H1 (cell line): ENCODE data around the gene LRRC56. TPM values are rescaled to one million over a fixed set of nuclear protein-coding genes. Genes with fewer than 3 reads are reported as not detected.

Experiments used
- CTCF ChIA-PET: fragments of 300-600 bp; sonication (Branson Sonifier 250); formaldehyde crosslinking; loops from one replicate; lab custom pipeline; 2021; ENCODE audit not compliant: partially characterized antibody; lab: Charles Lee
- POLR2A ChIA-PET: fragments of 300-600 bp; sonication (Branson Sonifier 250); formaldehyde crosslinking; loops from one replicate; lab custom pipeline; 2021; ENCODE audit warnings: inconsistent platforms; ENCODE audit not compliant: partially characterized antibody; lab: Charles Lee
- DNase-seq, 2 experiments: peaks; one replicate each; pipeline versions ENCODE4 v3.0.0 to v3.0.0-alpha.2; 2010 to 2022; ENCODE audit warnings: low spot score in 2 of 2, low read depth in 1 of 2, mixed read lengths in 1 of 2
- FAIRE-seq: peaks from 2 replicates; lab custom pipeline; 2011; peaks lifted over from hg19 to GRCh38; lab: Jason Lieb, UNC
- H2AFZ ChIP-seq: 2 replicates; pipeline ENCODE4 v1.8.1; 2012; ENCODE audit warnings: low read length, inconsistent platforms
- H2AK5ac ChIP-seq: 2 replicates; pipeline ENCODE4 v1.6.1; 2013; ENCODE audit warnings: low read depth, low read length
- H2BK120ac ChIP-seq: replicated peaks from 2 replicates; pipeline ENCODE3; 2013; ENCODE audit warnings: low read depth, low read length, inconsistent platforms
- H2BK12ac ChIP-seq: 2 replicates; pipeline ENCODE4 v1.6.1; 2013; ENCODE audit warnings: low read depth, low read length
- H2BK15ac ChIP-seq: 2 replicates; pipeline ENCODE4 v1.6.1; 2013; ENCODE audit warnings: low read length
- H2BK20ac ChIP-seq: 2 replicates; pipeline ENCODE4 v1.6.1; 2013; ENCODE audit warnings: low read length
- H2BK5ac ChIP-seq: 2 replicates; pipeline ENCODE4 v1.6.1; 2013; ENCODE audit warnings: low read depth, low read length
- H3K14ac ChIP-seq: 2 replicates; pipeline ENCODE4 v1.6.1; 2013; ENCODE audit warnings: inconsistent platforms; ENCODE audit not compliant: insufficient read length
- H3K18ac ChIP-seq: 2 replicates; pipeline ENCODE4 v1.6.1; 2013; ENCODE audit warnings: low read length; ENCODE audit errors: extremely low read depth
- H3K23ac ChIP-seq: 2 replicates; pipeline ENCODE4 v1.6.1; 2013; ENCODE audit warnings: inconsistent platforms; ENCODE audit not compliant: insufficient read length
- H3K23me2 ChIP-seq: 2 replicates; pipeline ENCODE4 v1.6.1; 2013; ENCODE audit warnings: low read depth, low read length
- H3K27ac ChIP-seq: 2 replicates; pipeline ENCODE4 v1.6.1; 2011; ENCODE audit warnings: low read depth, low read length, inconsistent platforms
- H3K27me3 ChIP-seq, 4 experiments: replicated peaks in 1 of 4; 1 replicate in 1 of 4; 2 replicates in 3 of 4; pipeline versions ENCODE4 v1.6.1 to v1.8.1; 2011 to 2013; ENCODE audit warnings: low read length in 3 of 4, mild to moderate bottlenecking in 3 of 4, inconsistent platforms in 2 of 4, mixed read lengths in 2 of 4, moderate library complexity in 1 of 4; ENCODE audit not compliant: control insufficient read depth in 3 of 4, insufficient read depth in 3 of 4; ENCODE audit errors: extremely low read depth in 1 of 4
- H3K36me3 ChIP-seq, 4 experiments: 2 replicates each; pipeline versions ENCODE4 v1.6.1 to v1.8.1; 2011 to 2013; ENCODE audit warnings: mild to moderate bottlenecking in 4 of 4, low read length in 3 of 4, moderate library complexity in 2 of 4, control low read depth in 1 of 4, inconsistent platforms in 1 of 4; ENCODE audit not compliant: insufficient read depth in 4 of 4, control insufficient read depth in 2 of 4
- H3K4ac ChIP-seq: replicated peaks from 2 replicates; pipeline ENCODE3; 2013; ENCODE audit warnings: low read length, low read depth, mixed read lengths, inconsistent platforms; ENCODE audit not compliant: insufficient read length
- H3K4me1 ChIP-seq, 4 experiments: replicated peaks in 1 of 4; 1 replicate in 1 of 4; 2 replicates in 3 of 4; pipeline versions ENCODE4 v1.6.1 to v1.8.1; 2011 to 2013; ENCODE audit warnings: low read length in 3 of 4, inconsistent platforms in 2 of 4, mixed read lengths in 1 of 4; ENCODE audit not compliant: insufficient read depth in 4 of 4, control insufficient read depth in 3 of 4
- H3K4me2 ChIP-seq, 2 experiments: 2 replicates each; pipeline versions ENCODE4 v1.6.1 to v1.8.1; 2011 to 2013; ENCODE audit warnings: low read depth in 2 of 2, low read length in 2 of 2, control low read depth in 1 of 2, inconsistent platforms in 1 of 2, mild to moderate bottlenecking in 1 of 2; ENCODE audit not compliant: insufficient read depth in 1 of 2
- H3K4me3 ChIP-seq, 4 experiments: fragments of 200-600, 300-600 bp in 1 of 4; sonication (generic), shearing (Covaris generic), sonication (Bioruptor Twin) in 1 of 4; 2 replicates each; pipeline versions ENCODE4 v1.5.1 to v1.8.1; 2011 to 2016; ENCODE audit warnings: low read length in 4 of 4, low read depth in 3 of 4, control low read depth in 2 of 4, inconsistent platforms in 2 of 4, mild to moderate bottlenecking in 2 of 4, mixed read lengths in 1 of 4, moderate library complexity in 1 of 4; ENCODE audit not compliant: insufficient read depth in 2 of 4; ENCODE audit errors: extremely low read depth in 1 of 4
- H3K56ac ChIP-seq: replicated peaks from 2 replicates; pipeline ENCODE3; 2013; ENCODE audit warnings: low read depth, mild to moderate bottlenecking, mixed read lengths, low read length, inconsistent platforms; ENCODE audit not compliant: insufficient read length
- H3K79me1 ChIP-seq: 2 replicates; pipeline ENCODE4 v1.6.1; 2013; ENCODE audit warnings: low read depth, low read length, control low read depth
- H3K79me2 ChIP-seq, 2 experiments: 2 replicates each; pipeline versions ENCODE4 v1.6.1 to v1.8.1; 2012 to 2013; ENCODE audit warnings: low read length in 2 of 2, mild to moderate bottlenecking in 2 of 2, inconsistent platforms in 1 of 2; ENCODE audit not compliant: insufficient read depth in 2 of 2, control insufficient read depth in 1 of 2
- H3K9ac ChIP-seq, 4 experiments: replicated peaks in 1 of 4; 1 replicate in 1 of 4; 2 replicates in 3 of 4; pipeline versions ENCODE4 v1.6.1 to v1.8.1; 2011 to 2013; ENCODE audit warnings: low read depth in 3 of 4, low read length in 3 of 4, control low read depth in 2 of 4, mild to moderate bottlenecking in 2 of 4, moderate library complexity in 2 of 4, inconsistent platforms in 1 of 4; ENCODE audit errors: extremely low read depth in 1 of 4
- H3K9me3 ChIP-seq, 2 experiments: 2 replicates each; pipeline versions ENCODE4 v1.6.1 to v1.8.1; 2012 to 2013; ENCODE audit warnings: mild to moderate bottlenecking in 2 of 2, moderate library complexity in 2 of 2, control low read depth in 1 of 2, inconsistent platforms in 1 of 2, low read depth in 1 of 2, low read length in 1 of 2, mixed read lengths in 1 of 2; ENCODE audit not compliant: insufficient read depth in 2 of 2
- H4K20me1 ChIP-seq, 2 experiments: replicated peaks in 1 of 2; 2 replicates each; pipeline versions ENCODE3 to v1.8.1; 2011 to 2013; ENCODE audit warnings: inconsistent platforms in 2 of 2, low read length in 2 of 2, mild to moderate bottlenecking in 1 of 2; ENCODE audit not compliant: insufficient read depth in 2 of 2, control insufficient read depth in 1 of 2
- H4K5ac ChIP-seq: 2 replicates; pipeline ENCODE4 v1.6.1; 2013; ENCODE audit warnings: low read length, low read depth, mixed read lengths, inconsistent platforms; ENCODE audit not compliant: insufficient read length
- H4K8ac ChIP-seq: 2 replicates; pipeline ENCODE4 v1.8.0; 2013; ENCODE audit warnings: mild to moderate bottlenecking, moderate library complexity, low read length, inconsistent platforms; ENCODE audit not compliant: insufficient read depth; ENCODE audit errors: extremely low read depth
- H4K91ac ChIP-seq: replicated peaks from 2 replicates; pipeline ENCODE3; 2013; ENCODE audit warnings: low read length, mixed read lengths, inconsistent platforms; ENCODE audit not compliant: insufficient read length
- BCL11A ChIP-seq, 2 experiments: IDR thresholded peaks; one replicate each; pipeline ENCODE4 v1.6.1; 2011; ENCODE audit warnings: low read depth in 2 of 2, low read length in 2 of 2, mild to moderate bottlenecking in 2 of 2
- HDAC2 ChIP-seq, 2 experiments: fragments of 300-600 bp in 1 of 2; sonication (generic) in 1 of 2; IDR thresholded peaks; 2 replicates each; pipeline ENCODE4 v1.6.1; 2011 to 2012; ENCODE audit warnings: low read depth in 2 of 2, low read length in 2 of 2, mild to moderate bottlenecking in 2 of 2, moderate library complexity in 2 of 2, borderline replicate concordance in 1 of 2, inconsistent platforms in 1 of 2
- KDM4A ChIP-seq: IDR thresholded peaks from one replicate; pipeline ENCODE4 v1.7.1; 2012; ENCODE audit warnings: low read depth, mild to moderate bottlenecking, moderate library complexity, low read length, inconsistent platforms; ENCODE audit not compliant: severe bottlenecking
- SRF ChIP-seq: IDR thresholded peaks from 2 replicates; pipeline ENCODE4 v1.6.1; 2011; ENCODE audit warnings: mild to moderate bottlenecking, low read depth, low read length, moderate library complexity
- TAF1 ChIP-seq: IDR thresholded peaks from 2 replicates; pipeline ENCODE4 v1.6.1; 2011; ENCODE audit warnings: mild to moderate bottlenecking, low read depth, low read length
- WGBS, 2 experiments: shearing (Covaris generic) in 1 of 2; methylation state at CpG; one replicate each; pipeline versions ENCODE4 v1.1.6 to v1.1.7; 2013 to 2015; ENCODE audit warnings: low lambda C conversion rate in 2 of 2, mixed read lengths in 2 of 2, inconsistent platforms in 1 of 2, low coverage in 1 of 2, missing lambda C conversion rate in 1 of 2; ENCODE audit not compliant: insufficient replicate concordance in 2 of 2, insufficient coverage in 1 of 2, insufficient read length in 1 of 2; ENCODE audit errors: extremely low coverage in 1 of 2, missing lambda C conversion rate in 1 of 2; 5-methylcytosine and 5-hydroxymethylcytosine counted together
- polyA plus RNA-seq, 7 experiments: library from polyadenylated mRNA; depleted of rRNA in 3 of 7; stranded (reverse) in 5 of 7; unstranded in 2 of 7; fragments of >200 nt in 5 of 7; fragments of 200-250 nt in 2 of 7; gene quantifications; 1 replicate in 5 of 7; 2 replicates in 1 of 7; 4 replicates in 1 of 7; pipeline versions ENCODE4 v1.2.1 to v1.2.3, GENCODE V29; 2011 to 2013; ENCODE audit warnings: missing spikeins in 2 of 7, mixed read lengths in 2 of 7
- total RNA-seq: library from RNA; stranded (reverse); fragmentation: NEBNext Ultra II Directional; extraction: Animal tissue kit (Norgen Biotek cat#: 25700); gene quantifications from 2 replicates; pipeline ENCODE4 v1.2.1, GENCODE V29; 2021

The LRRC56 gene
- total and polyA plus RNA-seq, 2 of the 8 experiments (the other 6 are each of a cell fraction or from before 2014, with no cell fraction given) = 0.94 to 1.9 TPM

DNA sequence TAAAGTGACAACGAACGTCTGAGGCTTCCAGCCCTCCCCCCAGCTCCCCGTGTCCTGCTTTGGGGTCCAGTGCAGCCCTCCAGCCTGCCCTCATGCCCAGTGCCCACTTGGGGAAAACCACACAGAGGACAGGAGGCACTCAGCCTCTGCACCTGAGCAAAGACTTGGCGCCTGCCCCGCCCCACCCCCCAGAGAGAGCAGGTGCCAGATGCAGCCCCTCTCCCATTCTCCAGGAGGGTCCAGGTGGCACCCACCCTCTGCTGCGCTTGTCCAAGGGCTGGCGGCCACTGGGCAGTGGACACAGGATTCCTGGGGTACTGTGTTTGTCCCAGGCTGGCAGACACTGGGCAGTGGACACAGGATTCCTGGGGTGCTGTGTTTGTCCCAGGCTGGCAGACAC lies 46.0 kb upstream of the LRRC56 start:
- Histone ChIP-seq H3K9ac (no peak overlapping the region), H4K91ac (no peak overlapping the region), H3K79me1 (no peaks in the 10 kb centered on the region; the same call in 1 of the 2 replicates), H2BK12ac (no peak overlapping the region), H3K4me3 (no peak overlapping the region), H4K8ac (no peak overlapping the region), H2BK20ac (no peak overlapping the region), H3K27ac (no peak overlapping the region), H3K79me2 (no peaks in the 10 kb centered on the region; a peak in 1 of 4 replicates), H3K18ac (no peak overlapping the region), H3K4me2 (no peak overlapping the region), H3K36me3 (peaks cover 2 to 20% (median 5%) of the 10 kb centered on the region in 4 experiments; a peak in 4 of 8 replicates), H2BK120ac (no peak overlapping the region), H3K23ac (no peak overlapping the region), H3K56ac (no peak overlapping the region), H3K27me3 (no peaks in the 10 kb centered on the region), H2AFZ (no peak overlapping the region), H2AK5ac (no peak overlapping the region), H3K23me2 (no peaks in the 10 kb centered on the region), H2BK5ac (no peak overlapping the region), H3K4me1 (no peaks in the 10 kb centered on the region), H4K20me1 (peaks cover 3 to 9% of the 10 kb centered on the region in 2 experiments), H4K5ac (no peak overlapping the region), H2BK15ac (no peak overlapping the region), H3K4ac (no peak overlapping the region), H3K9me3 (no peaks in the 10 kb centered on the region), H3K14ac (no peak overlapping the region)
- CTCF ChIA-PET = interaction anchor here (0.9 kb wide), 1 partner anchor 76 kb away, joined by 3 read pairs; the partner anchor contains the start of gene SIGIRR
- 88% methylated on average over 7 of the region's 7 CpGs; no CpG with 5 or more reads in 1 of the 2 experiments for WGBS, 2 experiments
- TF ChIP-seq SRF (no peak), KDM4A (no peak), HDAC2 (IDR thresholded peaks at IDR 0.05; ENCODE audit: borderline replicate concordance in 1 of 2, low read depth in 2 of 2, low read length in 2 of 2) (no peak), BCL11A (IDR thresholded peaks at IDR 0.05; ENCODE audit: low read depth in 2 of 2, low read length in 2 of 2) (no peak), TAF1 (no peak)
- POLR2A ChIA-PET = interaction anchor here (1.0 to 1.1 kb wide), 3 partner anchors 9 to 19 kb away, joined by 3 to 6 read pairs (median 3); no protein-coding TSS in a partner anchor
- no peak for FAIRE-seq
- DNase-seq = no peak
